ENCODE measurements around the gene AKNAD1. TPM values are rescaled to one million over a fixed set of nuclear protein-coding genes. Genes with fewer than 3 reads are reported as not detected.
A peak's percentile ranks its signal among the peaks of the same experiment; 100 is the strongest.

The AKNAD1 gene
- total RNA-seq, 1 experiment from 2014 or later = not detected

DNA sequence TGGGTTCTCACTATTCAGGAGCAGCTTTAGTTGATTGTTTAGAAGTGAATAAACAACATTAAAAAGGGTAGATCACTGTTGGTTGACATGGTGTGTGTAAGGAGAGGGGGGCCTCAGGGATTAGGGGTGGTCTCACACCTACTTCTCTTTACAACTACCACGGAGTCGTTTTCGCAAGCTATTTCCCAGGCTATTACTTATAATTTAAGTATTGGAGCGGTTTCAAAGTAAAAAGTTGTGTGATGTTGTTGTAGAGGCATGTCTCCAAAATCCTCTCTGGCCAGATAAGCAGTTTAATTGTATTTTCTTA is 21.2 kb upstream of the AKNAD1 start:
- H3K36me3 ChIP-seq (ENCODE audit: insufficient read depth, low read length) = no peaks in the 10 kb centered on the region
- no peaks in the 10 kb centered on the region for H3K9me2 ChIP-seq (replicated peaks; ENCODE audit: insufficient read depth, low read length)
- H3K27me3 ChIP-seq (ENCODE audit: low read length) = peaks cover 3% of the 10 kb centered on the region; the same call in 1 of the 2 replicates
- no peaks in the 10 kb centered on the region for H3K79me2 ChIP-seq (ENCODE audit: low read length)
- H3K9ac ChIP-seq (ENCODE audit: low read length) = no peak overlapping the region
- H2AFZ ChIP-seq (ENCODE audit: low read length) = no peak overlapping the region
- DNase-seq = no peak
- no peaks in the 10 kb centered on the region for H4K20me1 ChIP-seq (ENCODE audit: insufficient read depth, low read depth, low read length)
- no peaks in the 10 kb centered on the region for H3K9me3 ChIP-seq (ENCODE audit: low read length)
- peak overlapping the region; percentile 82 for H3K4me2 ChIP-seq (ENCODE audit: low read depth, low read length, poor library complexity, severe bottlenecking)
- H3K4me3 ChIP-seq (ENCODE audit: low read length) = peak overlapping the region; percentile 76; the same call in 1 of the 2 replicates
- no peak overlapping the region for H3K27ac ChIP-seq (ENCODE audit: low read length)
- peaks cover 17% of the 10 kb centered on the region for H3K4me1 ChIP-seq (ENCODE audit: low read length)

DNA sequence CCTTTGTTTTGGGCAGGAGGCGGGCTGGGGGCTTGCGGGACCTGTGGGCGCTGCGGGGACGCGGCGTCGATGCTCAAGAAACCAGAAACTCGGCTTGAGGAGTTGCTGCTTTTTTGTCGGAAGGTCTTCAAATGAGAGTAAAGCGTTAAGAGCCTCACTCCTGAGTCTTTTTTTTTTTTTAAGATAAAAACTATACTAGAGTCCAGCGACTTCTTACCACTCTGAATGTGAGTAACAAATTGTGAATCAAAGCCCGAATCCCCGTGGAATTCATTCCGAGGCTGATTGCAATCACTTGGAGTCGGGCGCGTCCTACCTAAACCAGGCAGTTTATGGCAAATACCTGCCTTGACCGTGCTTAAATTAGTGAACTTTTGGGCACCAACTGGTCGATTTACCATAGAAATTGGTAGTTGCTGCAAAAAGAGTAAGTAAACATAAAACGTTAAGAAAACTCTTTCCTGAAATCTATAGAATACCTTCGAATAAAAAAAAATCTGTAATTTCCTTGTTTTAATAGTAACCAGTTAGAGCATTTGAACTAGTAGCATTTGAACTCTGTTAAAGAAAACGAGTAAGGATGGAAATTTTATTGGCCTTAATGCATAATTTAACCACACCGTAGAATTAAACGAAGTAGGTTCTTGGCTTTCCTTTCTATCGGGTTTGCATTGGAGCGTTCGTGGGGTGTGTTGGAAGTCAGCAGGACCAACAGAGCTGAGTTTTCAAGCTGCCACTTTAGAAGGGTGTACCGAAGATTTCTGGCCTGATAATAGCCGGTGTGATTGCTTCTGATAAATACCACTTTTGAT is 20.7 kb upstream of the AKNAD1 start:
- Histone ChIP-seq H3K36me3 (ENCODE audit: insufficient read depth, low read length) (no peaks in the 10 kb centered on the region), H3K79me2 (ENCODE audit: low read length) (no peaks in the 10 kb centered on the region), H2AFZ (ENCODE audit: low read length) (peak overlapping the region; percentile 83), H3K4me2 (ENCODE audit: low read depth, low read length, poor library complexity, severe bottlenecking) (peak overlapping the region; percentile 82), H3K27ac (ENCODE audit: low read length) (no peak overlapping the region), H3K27me3 (ENCODE audit: low read length) (peaks cover 3% of the 10 kb centered on the region; the same call in 1 of the 2 replicates), H3K9ac (ENCODE audit: low read length) (peak overlapping the region; percentile 73), H3K9me3 (ENCODE audit: low read length) (no peaks in the 10 kb centered on the region), H4K20me1 (ENCODE audit: insufficient read depth, low read depth, low read length) (no peaks in the 10 kb centered on the region), H3K4me3 (ENCODE audit: low read length) (peak overlapping the region; percentile 76), H3K4me1 (ENCODE audit: low read length) (peaks cover 17% of the 10 kb centered on the region), H3K9me2 (replicated peaks; ENCODE audit: insufficient read depth, low read length) (no peaks in the 10 kb centered on the region)
- DNase-seq = peak; percentile 50

DNA sequence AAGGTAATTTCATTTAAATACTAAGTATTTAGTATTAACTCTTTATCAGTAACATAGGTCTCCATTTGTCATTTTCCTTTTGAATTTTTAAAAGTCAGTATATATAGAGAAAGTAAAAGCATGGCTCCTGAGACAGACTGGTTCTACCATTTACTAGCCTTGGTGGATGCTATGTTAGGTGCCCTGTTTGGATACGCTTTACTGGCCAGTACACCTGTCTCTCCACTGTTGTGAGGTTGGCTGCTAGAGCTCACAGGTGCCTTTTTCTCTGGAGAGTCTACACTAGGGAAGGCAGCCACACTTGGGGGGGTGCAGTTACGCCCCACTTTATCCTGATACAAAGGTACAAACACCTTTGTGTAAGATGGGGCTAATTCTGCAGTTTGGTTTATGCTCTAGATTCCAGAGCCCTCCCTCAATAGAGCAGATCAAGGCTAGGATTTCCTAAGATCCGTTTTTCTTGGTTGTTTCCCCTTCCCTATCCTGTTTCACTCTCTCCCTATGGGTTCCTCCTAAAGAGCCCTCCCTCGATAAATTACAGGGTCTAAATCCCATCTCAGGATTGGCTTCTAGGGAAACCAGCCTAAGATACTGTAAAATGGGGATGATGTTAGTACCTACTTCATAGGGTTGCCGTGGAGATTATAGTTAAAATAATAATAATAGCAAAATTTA is 14.3 kb upstream of the AKNAD1 start:
- no peaks in the 10 kb centered on the region for H3K9me2 ChIP-seq (replicated peaks; ENCODE audit: insufficient read depth, low read length)
- no peak overlapping the region for H2AFZ ChIP-seq (ENCODE audit: low read length)
- no peaks in the 10 kb centered on the region for H4K20me1 ChIP-seq (ENCODE audit: insufficient read depth, low read depth, low read length)
- DNase-seq = no peak
- no peak overlapping the region for H3K4me2 ChIP-seq (ENCODE audit: low read depth, low read length, poor library complexity, severe bottlenecking)
- no peak overlapping the region for H3K9ac ChIP-seq (ENCODE audit: low read length)
- H3K79me2 ChIP-seq (ENCODE audit: low read length) = no peaks in the 10 kb centered on the region
- H3K36me3 ChIP-seq (ENCODE audit: insufficient read depth, low read length) = no peaks in the 10 kb centered on the region
- H3K9me3 ChIP-seq (ENCODE audit: low read length) = no peaks in the 10 kb centered on the region
- peaks cover 5% of the 10 kb centered on the region; the same call in 1 of the 2 replicates for H3K4me1 ChIP-seq (ENCODE audit: low read length)
- H3K27ac ChIP-seq (ENCODE audit: low read length) = no peak overlapping the region
- H3K4me3 ChIP-seq (ENCODE audit: low read length) = no peak overlapping the region
- no peaks in the 10 kb centered on the region for H3K27me3 ChIP-seq (ENCODE audit: low read length)

DNA sequence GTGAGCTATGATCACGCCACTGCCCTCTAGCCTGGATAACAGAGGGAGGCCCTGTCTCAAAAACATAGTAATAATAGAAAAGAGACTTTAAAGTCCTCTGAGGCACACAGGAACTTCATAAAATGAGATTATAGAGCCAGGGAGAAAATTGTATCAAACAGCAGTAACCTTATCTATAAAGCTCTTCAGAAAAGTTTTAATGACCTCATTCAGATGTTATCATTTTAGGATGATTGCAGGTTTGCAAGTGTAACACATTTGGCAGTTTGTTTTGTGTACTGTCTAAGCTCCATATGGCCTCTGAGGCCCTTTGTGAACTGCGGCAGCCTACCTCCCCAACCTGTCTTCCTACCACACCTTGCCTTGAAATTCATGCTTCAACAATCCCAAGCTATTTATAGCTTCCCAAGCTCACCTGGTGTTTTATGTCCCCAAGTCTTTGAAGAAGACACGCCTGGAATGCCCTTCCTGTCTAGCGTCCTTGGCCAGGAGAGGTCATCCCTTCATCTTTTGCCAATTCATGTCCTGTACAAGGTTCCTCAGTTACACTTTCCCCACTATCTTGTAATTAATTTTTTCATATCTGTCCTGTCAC is 8.5 kb upstream of the AKNAD1 start:
- no peak overlapping the region for H3K4me2 ChIP-seq (ENCODE audit: low read depth, low read length, poor library complexity, severe bottlenecking)
- no peak for DNase-seq
- H2AFZ ChIP-seq (ENCODE audit: low read length) = no peak overlapping the region

DNA sequence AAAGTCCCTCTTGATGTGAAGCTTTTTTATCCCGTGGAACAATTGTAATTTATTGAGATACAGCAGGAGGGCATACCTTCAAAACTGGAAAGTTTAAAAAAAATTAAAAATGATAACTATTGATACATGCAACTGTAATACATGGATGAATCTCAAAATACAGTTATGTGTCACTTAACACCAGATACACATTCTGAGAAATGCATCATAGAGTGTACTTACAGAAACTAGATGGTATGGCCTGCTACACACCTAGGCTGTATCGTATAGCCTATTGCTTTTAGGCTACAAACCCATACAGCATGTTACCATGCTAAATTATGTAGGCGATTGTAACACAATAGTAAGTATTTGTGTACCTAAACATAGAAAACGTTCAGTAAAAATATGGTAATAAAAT is 7.1 kb upstream of the AKNAD1 start:
- Histone ChIP-seq H3K9me3 (ENCODE audit: low read length) (no peaks in the 10 kb centered on the region), H4K20me1 (ENCODE audit: insufficient read depth, low read depth, low read length) (no peaks in the 10 kb centered on the region), H3K4me1 (ENCODE audit: low read length) (0 out of 2 replicates have a peak, but pooled peaks cover 5% of the 10 kb centered on the region), H3K9ac (ENCODE audit: low read length) (no peak overlapping the region), H3K4me2 (ENCODE audit: low read depth, low read length, poor library complexity, severe bottlenecking) (no peak overlapping the region), H3K9me2 (replicated peaks; ENCODE audit: insufficient read depth, low read length) (no peaks in the 10 kb centered on the region), H3K36me3 (ENCODE audit: insufficient read depth, low read length) (no peaks in the 10 kb centered on the region), H3K79me2 (ENCODE audit: low read length) (no peaks in the 10 kb centered on the region), H2AFZ (ENCODE audit: low read length) (no peak overlapping the region), H3K4me3 (ENCODE audit: low read length) (no peak overlapping the region), H3K27ac (ENCODE audit: low read length) (no peak overlapping the region), H3K27me3 (ENCODE audit: low read length) (no peaks in the 10 kb centered on the region)
- no peak for DNase-seq

More for the DNA sequence above, 8.5 kb upstream of the AKNAD1 start:
- Histone ChIP-seq H3K27ac (ENCODE audit: low read length) (no peak overlapping the region), H3K79me2 (ENCODE audit: low read length) (no peaks in the 10 kb centered on the region), H3K27me3 (ENCODE audit: low read length) (no peaks in the 10 kb centered on the region), H3K9ac (ENCODE audit: low read length) (no peak overlapping the region), H3K9me2 (replicated peaks; ENCODE audit: insufficient read depth, low read length) (no peaks in the 10 kb centered on the region), H4K20me1 (ENCODE audit: insufficient read depth, low read depth, low read length) (no peaks in the 10 kb centered on the region), H3K4me3 (ENCODE audit: low read length) (no peak overlapping the region), H3K9me3 (ENCODE audit: low read length) (no peaks in the 10 kb centered on the region), H3K4me1 (ENCODE audit: low read length) (0 out of 2 replicates have a peak, but pooled peaks cover 5% of the 10 kb centered on the region), H3K36me3 (ENCODE audit: insufficient read depth, low read length) (no peaks in the 10 kb centered on the region)

DNA sequence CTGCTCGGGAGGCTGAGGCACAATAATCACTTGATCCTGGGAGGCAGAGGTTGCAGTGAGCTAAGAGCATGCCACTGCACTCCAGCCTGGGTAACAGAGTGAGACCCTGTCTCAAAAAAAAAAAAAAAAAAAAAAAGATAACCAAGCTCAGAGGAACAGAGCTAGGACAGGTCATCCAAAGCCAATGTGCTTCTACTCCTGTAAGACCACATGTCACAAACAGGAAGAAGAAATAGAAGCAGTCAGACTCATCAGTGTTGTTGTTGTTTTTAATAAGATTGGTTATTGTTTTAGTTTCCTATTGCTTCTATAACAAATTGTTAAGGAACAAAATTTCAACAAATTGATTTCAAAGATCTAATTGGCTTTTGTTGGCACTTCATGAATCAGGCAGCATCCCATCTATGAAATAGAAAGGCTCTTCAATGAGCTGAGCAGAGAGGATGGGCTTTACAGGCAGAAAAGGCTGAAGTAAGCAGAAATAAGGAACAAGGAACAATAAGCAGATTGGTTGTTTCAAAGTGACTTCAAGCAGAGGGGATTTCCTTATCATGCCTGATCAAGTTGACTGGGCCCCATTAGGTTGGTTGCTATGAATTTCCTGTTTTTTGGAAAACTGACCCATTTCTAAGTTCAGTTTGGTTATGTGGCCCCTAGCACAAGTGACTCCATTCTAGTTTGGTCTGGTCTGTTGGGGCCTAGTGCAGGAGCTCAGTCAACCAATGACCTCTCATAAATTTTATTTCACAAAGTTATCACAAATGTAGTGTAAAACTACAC is 6.0 kb upstream of the AKNAD1 start:
- Histone ChIP-seq H3K36me3 (ENCODE audit: insufficient read depth, low read length) (no peaks in the 10 kb centered on the region), H3K4me2 (ENCODE audit: low read depth, low read length, poor library complexity, severe bottlenecking) (no peak overlapping the region), H2AFZ (ENCODE audit: low read length) (no peak overlapping the region), H3K9me2 (replicated peaks; ENCODE audit: insufficient read depth, low read length) (no peaks in the 10 kb centered on the region), H3K79me2 (ENCODE audit: low read length) (no peaks in the 10 kb centered on the region), H3K4me1 (ENCODE audit: low read length) (no peaks in the 10 kb centered on the region), H4K20me1 (ENCODE audit: insufficient read depth, low read depth, low read length) (no peaks in the 10 kb centered on the region), H3K9ac (ENCODE audit: low read length) (no peak overlapping the region), H3K4me3 (ENCODE audit: low read length) (no peak overlapping the region), H3K27me3 (ENCODE audit: low read length) (no peaks in the 10 kb centered on the region), H3K27ac (ENCODE audit: low read length) (no peak overlapping the region), H3K9me3 (ENCODE audit: low read length) (no peaks in the 10 kb centered on the region)
- DNase-seq = no peak

DNA sequence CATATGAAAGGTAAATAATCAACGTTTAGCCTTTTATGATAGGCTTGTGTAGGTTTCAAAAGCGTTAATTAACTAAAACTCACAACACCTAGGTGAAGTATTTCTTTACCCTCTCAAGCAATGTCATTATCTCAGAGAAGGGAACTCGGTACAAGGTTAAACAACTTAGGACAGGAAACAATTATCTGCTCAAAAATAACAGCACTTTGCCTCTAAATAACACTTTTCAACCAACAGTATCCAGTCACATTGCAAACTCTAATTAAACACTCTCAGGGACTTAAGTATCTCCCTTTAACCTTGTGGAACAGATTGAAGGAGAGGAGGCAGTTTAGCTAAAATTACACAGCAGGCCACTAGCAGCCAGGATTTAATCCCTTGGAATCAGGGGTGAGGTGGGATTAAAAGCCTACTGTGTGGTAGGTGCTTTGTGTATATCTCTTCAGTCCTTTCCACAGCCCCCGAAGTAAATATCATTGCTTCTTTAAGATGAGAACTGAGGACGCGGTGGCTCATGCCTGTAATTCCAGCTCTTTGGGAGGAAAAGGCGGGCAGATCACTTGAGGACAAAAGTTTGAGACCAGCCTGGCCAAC is 5.2 kb upstream of the AKNAD1 start:
- H2AFZ ChIP-seq (ENCODE audit: low read length) = no peak overlapping the region
- DNase-seq = no peak
- H3K79me2 ChIP-seq (ENCODE audit: low read length) = no peaks in the 10 kb centered on the region
- no peaks in the 10 kb centered on the region for H3K9me3 ChIP-seq (ENCODE audit: low read length)
- H3K4me2 ChIP-seq (ENCODE audit: low read depth, low read length, poor library complexity, severe bottlenecking) = no peak overlapping the region
- no peaks in the 10 kb centered on the region for H3K4me1 ChIP-seq (ENCODE audit: low read length)
- no peak overlapping the region for H3K9ac ChIP-seq (ENCODE audit: low read length)
- H3K36me3 ChIP-seq (ENCODE audit: insufficient read depth, low read length) = no peaks in the 10 kb centered on the region
- H4K20me1 ChIP-seq (ENCODE audit: insufficient read depth, low read depth, low read length) = no peaks in the 10 kb centered on the region
- no peak overlapping the region for H3K4me3 ChIP-seq (ENCODE audit: low read length)
- H3K9me2 ChIP-seq (replicated peaks; ENCODE audit: insufficient read depth, low read length) = no peaks in the 10 kb centered on the region
- H3K27ac ChIP-seq (ENCODE audit: low read length) = no peak overlapping the region
- no peaks in the 10 kb centered on the region for H3K27me3 ChIP-seq (ENCODE audit: low read length)
